Stimulated activated CD8-positive, alpha-beta memory T cell treated with anti-CD3 and anti-CD28 coated beads, Interleukin-2, amount 100 ng/mL, for 48 hours (primary cell): ENCODE results near the gene IKZF1.
A peak's percentile ranks its signal among the peaks of the same experiment; 100 is the strongest.

ENCODE experiments used
- DNase-seq, 2 donors: peaks; one replicate each; pipeline ENCODE4 v3.0.0-alpha.2; 2020; ENCODE audit warnings: low read depth in 2 of 2

IKZF1 gene

GRCh38 chr7:50412973-50413372 lies 108.5 kb downstream of the IKZF1 start:
- no peak for DNase-seq

GRCh38 chr7:50413561-50413960 lies 109.0 kb downstream of the IKZF1 start:
- no peak for DNase-seq

GRCh38 chr7:50415844-50416364 lies 111.4 kb downstream of the IKZF1 start:
- no peak for DNase-seq

DNA sequence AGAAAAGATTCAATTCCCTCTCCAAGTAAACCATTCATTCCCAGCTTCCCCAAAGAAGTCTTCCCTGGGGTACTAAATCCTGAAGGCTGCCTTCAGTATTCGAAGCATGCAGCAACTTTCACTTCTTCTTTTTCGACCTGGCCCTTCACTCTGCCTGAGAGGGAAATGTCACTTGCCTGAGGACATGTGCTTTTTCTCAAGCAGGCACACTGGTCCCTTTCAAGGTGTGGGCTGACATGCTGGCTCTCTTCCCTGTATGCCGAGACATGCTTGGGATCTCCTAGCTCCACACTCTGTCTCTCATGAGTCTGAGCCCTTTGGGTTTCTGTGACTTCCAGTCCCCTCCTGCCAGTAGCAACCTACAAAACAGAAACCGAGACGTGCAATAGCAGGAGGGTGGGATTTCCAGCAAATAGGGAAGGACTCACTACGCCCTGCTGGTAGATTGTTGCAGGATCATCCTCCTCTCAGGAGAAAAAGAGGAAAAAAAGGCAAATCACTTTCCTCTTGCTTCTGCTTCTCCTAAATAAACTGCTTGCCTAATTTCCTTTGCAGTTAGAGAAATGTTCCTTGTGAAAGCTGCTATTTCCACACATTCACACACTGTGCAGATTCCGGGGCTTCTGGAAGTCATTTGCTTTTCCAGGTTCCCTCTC lies 112.1 kb downstream of the IKZF1 start:
- no peak for DNase-seq

GRCh38 chr7:50418086-50418515 lies 113.6 kb downstream of the IKZF1 start:
- DNase-seq, result peak; percentile 59 to 60

- no peak for DNase-seq
Measured at GRCh38 chr7:50418526-50419290, 114.2 kb downstream of the IKZF1 start.

- no peak for DNase-seq
Measured at GRCh38 chr7:50421043-50421442, 116.5 kb downstream of the IKZF1 start.

DNA sequence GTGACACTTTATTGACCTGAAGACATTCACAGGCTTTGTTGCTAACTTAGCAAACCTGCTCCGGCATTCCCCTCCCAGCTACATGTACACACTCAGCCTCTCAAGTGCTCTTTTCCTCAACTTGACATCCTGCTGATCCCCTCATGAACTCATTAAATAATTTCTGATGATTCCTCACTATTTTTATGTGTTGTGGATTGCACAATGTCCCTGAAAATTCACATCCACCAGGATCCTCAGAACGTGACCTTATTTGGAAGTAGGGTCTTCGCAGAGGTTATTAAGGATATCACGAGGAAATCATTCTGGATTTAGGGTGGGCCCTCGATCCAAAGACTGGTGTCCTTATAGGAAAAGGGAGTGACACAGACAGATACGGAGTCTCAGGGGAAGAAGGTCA lies 118.3 kb downstream of the IKZF1 start:
- DNase-seq, result no peak

GRCh38 chr7:50423860-50424259 lies 119.3 kb downstream of the IKZF1 start:
- DNase-seq, result no peak

- DNase-seq, result no peak
Measured at GRCh38 chr7:50425318-50425717, 120.8 kb downstream of the IKZF1 start.

GRCh38 chr7:50426280-50427045 lies 121.9 kb downstream of the IKZF1 start:
- no peak for DNase-seq

DNA sequence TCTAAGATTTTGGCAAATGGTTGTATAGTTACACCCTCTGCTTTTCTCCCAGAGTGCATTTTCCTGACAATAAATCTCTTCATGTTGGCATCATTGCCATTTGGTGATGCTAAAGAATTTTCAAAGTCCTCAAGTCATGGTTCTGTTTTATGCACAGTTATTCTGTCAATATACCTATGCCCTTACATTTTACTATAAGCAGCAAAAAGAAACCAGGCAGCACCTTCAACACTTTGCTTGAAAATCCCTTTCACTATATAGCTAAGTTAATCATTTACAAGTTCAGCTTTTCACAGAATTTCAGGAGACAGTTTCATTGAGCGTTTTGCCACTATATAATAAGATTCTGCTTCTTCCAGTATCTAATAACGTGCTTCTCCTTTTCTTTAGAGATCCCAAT lies 123.0 kb downstream of the IKZF1 start:
- no peak for DNase-seq

DNA sequence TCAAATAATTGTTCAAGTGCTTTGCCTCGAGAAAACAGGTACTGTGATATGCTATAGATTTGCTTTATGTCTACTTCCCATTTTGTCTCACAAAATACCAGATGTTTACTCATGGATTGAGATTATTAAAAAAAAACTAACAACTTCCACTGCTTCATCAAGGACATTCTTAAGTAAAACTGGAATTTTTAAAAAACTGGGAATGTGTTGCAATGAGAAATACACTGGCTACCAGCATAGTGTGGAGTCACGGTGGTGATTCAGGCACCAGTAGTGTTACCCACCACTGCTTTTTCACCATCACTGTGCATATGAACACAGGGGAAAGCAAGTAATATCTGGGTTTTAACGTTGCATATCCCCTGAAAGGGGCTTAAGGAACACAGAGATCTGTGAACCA lies 124.4 kb downstream of the IKZF1 start:
- DNase-seq, result no peak

DNA sequence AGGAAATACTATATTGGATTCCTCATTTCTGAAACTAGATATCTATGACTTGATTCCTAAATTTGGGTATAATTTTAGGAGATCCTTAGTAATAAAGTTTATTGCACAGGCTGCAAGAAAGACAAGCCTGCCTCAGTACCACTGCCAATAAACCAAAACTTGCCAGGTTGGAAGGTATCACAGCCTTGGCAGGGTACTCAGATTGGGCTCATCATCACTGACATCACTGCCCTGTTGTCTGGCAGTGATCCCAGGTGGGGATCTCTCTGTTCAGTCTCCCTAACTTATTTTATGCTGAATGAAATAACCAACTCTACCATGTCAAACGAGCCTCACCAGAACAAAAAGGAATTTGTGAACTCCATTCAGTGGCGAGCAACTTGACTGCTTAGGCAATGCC lies 126.8 kb downstream of the IKZF1 start:
- DNase-seq, result no peak

DNA sequence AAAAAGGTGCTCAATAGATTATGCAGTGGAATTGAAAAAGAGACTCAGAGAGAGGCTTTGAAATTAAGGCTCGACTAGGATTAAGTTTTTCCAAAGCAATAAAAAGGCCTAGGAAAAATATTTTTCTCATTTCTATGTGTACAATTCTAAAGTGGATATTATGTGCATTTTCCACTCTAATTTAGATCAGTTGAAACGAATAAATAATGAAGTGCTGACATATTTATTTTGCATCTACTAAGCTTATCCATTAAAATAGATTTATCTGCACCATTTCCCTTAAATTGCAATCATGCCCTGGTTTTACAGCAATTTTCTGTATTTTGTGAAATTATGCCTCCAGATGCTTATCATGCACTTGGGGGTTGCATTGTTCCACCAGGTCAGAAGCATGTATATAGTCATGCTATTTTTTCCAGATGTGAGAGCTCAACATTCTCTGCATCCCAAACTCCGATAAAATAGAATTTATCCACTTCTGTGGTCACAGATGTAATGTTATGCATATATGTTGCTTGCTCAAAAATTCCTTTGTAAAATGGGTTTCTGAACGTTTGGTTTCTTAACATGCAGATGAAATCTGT lies 127.3 kb downstream of the IKZF1 start:
- DNase-seq, result no peak

DNA sequence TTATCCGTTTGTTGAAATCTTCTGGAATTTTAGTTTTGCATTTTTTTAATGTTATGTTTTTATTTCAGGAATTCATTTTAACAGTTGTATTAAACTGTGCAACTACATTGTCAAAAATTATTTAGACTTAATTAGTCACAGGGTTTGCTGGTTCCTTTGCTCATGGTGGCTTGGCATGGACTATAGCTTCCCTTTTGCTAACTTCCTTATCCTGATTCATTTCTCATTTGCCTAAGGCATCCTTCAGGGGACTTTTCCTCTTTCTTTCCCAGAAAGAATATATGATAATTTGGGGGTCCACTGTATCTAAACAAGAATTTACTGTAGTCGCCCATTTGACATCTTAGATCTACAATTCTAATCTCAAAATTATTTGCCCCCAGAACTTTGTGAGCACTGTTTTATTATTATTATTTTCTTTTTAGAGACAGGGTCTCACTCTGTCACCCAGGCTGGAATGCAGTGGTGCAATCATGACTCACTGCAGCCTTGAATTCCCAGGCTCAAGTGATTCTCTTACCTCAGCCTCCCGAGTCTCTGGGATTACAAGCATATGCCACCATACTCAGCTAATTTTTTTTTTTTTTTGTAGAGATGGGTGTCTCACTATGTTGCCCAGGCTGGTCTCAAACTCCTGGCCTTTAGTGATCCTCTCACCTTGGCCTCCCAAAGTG lies 131.8 kb downstream of the IKZF1 start:
- no peak for DNase-seq

DNA sequence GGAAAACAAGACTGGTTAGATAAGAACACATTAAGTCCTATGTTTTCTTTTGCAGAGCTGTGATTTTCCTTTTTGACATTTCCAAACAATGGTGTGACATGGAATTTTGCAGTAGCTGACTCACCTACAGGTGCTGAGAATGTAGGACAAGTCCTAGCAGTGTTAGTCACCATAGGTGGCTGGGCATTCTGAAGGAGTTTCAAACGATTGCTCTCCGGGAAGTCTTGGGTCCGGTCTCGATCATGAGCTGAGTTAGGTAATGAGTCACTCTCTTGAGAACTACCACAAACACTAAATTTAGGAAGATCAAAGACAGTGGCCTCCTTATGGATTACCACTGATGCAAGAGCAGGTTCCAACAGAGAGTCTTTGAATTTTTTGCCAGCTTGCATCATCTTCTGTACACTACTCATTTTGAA lies 142.0 kb downstream of the IKZF1 start:
- no peak for DNase-seq

DNA sequence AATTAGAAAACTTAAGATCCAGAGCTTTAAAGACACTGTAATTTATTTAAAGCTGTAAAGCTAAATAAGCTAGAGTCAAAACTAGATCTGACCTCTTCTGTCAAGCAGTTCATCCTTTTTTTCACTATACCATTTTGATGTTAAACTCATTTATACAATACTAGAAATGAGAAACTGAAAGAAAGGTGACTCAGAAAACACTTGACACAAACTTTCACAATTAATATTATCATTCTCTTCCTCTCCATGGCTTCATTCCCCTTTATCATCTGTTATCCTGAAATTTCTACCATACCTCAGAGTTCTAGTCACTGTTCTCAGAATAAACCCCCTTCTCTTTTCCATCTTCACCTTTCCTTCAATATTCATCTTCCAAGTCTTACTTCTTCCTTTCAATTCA lies 144.3 kb downstream of the IKZF1 start:
- DNase-seq, result no peak

DNA sequence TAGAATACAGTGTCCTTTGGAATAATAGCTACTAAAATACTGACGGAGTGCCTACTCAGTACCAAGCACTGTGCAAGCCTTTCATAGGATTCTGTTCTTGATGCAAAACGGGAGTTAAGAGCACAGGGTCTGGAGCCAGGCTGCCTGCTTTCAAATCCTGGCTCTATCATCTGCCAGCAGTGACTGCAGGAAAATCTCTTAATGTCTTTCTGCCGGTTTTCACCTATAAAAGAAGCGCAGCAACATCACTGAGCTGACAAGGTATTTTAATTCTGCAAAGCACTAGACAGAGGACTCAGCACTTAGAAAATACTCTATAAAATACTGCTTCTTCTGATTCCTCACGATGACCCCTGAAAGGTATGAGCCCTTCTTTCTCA lies 145.0 kb downstream of the IKZF1 start:
- no peak for DNase-seq

DNA sequence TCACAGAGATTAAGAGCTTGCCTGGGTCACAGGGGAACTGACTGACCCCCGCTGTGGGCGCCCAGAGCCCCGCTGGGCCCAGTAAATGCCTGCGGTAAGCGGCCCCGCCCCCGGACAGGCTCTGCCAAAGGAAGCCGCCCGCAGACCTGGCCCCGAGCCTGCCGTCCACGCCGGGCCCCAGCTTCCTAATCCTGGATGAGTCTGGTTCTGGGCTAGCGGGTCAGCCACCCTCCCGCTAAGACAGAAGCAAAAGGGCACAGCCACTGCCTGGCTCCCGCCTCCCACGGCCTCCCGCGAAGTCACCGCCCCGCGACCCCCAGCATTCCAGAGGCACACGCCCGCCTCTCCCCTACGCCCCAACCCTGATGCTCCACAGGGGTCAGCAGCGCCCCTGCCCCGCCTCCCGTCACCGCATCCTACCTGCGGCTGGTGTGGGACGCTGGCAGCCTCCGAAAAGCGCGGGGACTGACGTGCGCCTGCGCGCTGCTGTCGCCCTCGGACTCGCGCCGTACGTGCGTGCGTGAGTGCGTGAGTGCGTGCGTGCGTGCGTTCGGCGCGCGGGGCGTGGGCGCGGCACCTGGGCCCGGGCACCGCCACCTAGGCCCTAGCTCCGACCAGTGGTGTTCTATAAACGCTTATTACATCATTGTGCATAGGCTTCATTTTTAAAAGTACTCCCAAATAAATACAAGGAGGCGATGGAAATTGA lies 145.5 kb downstream of the IKZF1 start, which contains the start of gene FIGNL1:
Gene FIGNL1 (minus strand): TSS at position 470 of the 709 bp plus-strand sequence. CDS start 3,063 bp downstream, outside the sequence.
- DNase-seq, result peak; percentile 79 to 81

DNA sequence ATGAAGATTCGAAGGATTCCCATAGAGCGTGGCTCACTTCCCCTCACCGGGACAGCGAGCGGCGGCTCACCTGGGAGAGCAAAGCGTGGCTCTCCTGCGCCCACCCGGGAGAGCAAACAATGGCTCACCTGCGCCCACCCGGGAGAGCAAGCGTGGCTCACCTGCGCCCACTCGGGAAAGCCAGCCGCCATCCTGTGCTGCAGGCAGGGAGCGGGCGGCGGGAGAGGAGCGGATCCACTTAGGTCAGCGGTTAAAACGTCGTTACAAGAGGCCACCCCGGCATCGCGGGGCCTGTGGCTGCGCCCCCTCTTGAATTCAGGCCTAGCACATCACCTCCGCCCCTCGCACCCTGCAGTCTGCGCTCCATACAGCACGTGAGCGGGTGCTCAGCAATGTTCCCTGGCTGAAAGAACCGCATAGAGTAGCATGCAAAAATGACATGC lies 146.1 kb downstream of the IKZF1 start:
- no peak for DNase-seq
